Renal cortex interstitium (tissue), 11 donors: ENCODE data around the gene TTC7B. TPM values are rescaled to one million over a fixed set of nuclear protein-coding genes. Genes with fewer than 3 reads are reported as not detected.
A peak's percentile ranks its signal among the peaks of the same experiment; 100 is the strongest.

Experiments used
- DNase-seq, 11 donors: peaks; one replicate each; pipeline ENCODE4 v3.0.0-alpha.2; 2013; ENCODE audit warnings: low read depth in 9 of 11, low spot score in 4 of 11; ENCODE audit errors: extremely low read depth in 1 of 11
- polyA plus RNA-seq, 3 donors: library from polyadenylated mRNA; unstranded; fragments of 120-200 nt; gene quantifications; one replicate each; pipeline ENCODE4 v1.2.1, GENCODE V29; 2013; ENCODE audit not compliant: insufficient read length in 3 of 3

The TTC7B gene
- polyA plus RNA-seq, 3 donors = 38.2 to 46.1 (median 44.1) TPM

DNA sequence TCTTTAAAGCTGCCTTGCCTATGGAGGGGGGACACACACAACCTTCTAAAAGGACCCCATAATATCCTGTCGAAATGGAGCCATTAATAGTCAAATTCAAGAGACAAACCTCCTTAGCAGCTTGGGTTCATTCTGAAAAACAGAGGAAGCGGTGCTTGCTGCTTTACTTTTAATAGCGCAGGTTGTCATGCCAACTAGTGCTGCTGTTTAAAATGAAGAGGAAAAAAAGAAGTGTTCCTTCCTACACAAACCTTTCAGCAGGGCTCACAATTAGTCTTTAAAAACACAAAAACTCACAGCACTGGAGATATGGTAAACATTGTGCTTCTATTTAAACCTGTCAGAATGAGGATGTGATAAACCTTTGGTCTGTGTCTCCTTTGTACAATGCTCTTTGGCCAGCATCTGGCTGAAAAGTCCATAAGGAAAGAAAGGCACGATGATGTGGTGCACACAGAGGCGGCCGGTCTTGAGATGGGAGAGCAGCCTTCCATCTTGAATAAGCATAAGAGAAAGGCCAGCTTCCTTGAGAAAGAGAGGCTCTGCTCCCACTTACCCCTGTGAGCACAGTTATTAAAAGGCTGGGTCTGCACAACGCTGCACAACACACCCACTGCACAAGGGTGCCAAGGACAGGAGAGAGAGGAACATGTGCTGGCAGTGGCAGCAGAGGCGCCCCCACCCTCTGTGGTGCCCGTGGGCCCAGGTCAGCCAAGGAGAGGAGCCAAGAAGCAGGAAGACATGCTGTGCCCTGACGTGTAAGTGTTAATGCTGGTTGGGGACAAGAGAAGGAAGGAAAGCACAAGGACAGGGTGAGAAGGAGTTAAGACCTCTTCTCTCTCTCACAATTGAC is 144.6 kb downstream of the TTC7B start:
- no peak for DNase-seq

- no peak for DNase-seq
Observed at GRCh38 chr14:90669731-90670130, 146.5 kb downstream of the TTC7B start.

DNA sequence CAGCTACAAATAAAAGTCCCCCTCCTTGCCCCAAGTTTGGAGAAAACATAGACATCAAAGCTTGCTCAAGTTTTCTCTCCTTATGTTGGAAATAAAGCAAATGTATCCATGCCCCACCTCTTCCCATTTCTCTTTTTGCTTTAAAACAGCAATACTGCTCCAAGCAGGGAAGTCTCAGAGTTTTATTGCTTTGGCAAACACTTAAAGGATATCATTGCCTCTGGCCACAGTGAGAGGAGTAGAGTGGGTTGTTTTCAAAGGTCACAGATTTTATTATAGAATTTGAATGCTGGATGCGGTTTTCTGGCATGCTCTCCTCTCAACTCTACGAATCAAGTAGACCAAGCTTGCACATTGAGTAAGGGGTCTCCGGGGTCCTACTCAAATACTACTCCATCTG is 149.7 kb downstream of the TTC7B start:
- peak in 6 of 11 donors; percentile 19 to 63 (median 40) for DNase-seq

DNA sequence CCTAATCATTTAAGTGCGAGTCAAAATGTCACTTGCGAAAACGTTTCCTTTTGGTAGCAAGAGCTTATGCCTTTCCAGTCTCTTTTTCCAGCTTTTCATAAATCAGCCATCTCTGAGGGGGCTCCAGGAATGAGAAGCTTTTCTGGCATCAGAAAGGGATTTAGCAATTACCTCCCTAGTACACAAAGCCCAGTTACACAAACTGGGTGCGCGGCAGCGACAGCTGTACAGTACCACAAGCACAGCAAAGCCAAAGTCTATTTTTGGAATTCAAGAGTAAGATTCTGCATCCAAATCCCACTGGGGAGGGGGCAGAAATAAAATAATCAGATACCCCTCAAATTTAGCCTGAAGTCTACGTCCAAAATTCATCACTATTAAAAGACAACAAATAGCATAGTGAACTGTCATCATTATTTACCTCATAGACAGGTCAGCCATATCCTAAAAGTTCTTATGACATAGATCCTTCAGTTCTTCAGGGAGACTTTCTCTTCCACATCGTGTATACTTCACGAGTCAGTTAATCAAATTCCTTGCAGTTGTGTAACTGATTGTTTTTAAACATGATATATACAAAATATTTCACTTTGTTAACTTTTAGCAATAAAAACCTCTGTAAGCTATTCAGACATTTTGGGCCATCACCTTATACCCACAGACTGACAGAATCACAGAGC is 150.8 kb downstream of the TTC7B start:
- no peak for DNase-seq

DNA sequence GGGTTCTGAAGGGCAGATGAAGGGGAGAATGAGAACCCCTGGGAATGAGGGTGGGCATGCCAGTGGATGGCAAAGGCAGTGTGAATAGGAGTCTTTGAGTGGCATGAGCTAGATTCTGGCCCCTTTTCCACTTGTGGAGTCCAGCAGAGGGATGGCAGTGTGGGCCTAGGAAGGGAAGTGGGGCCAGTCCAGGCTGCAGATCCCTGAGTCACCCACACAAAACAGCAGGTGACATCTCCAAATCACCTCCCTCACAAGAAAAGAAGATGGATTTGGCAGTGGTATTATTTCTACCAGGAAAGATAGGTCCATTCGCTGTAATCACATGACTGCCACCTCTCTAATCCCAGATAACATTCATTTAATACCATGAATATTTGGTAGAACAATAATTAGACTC is 151.3 kb downstream of the TTC7B start:
- DNase-seq = no peak

DNA sequence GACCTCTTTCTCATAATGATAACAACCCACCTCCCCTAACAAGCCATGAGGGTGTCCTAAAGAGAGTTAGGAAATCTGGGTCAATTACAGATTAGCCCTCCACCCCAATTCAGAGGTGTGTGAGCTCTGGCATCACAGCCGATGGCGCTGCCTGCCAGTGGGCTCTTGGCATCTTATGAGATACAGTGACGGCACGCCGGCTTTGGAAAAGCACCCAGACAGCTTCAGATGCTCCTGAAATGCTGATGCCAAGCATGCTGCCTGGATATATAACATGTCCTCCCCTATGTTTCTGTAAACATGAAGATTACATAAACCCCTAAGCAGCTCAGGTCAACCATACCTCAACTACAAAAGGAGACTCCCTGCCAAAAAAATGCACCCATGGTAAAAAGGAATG is 152.6 kb downstream of the TTC7B start:
- DNase-seq = no peak

- no peak for DNase-seq
Observed at GRCh38 chr14:90663140-90663539, 153.1 kb downstream of the TTC7B start.

- peak in 2 of 11 donors; percentile 47 to 54 for DNase-seq
Observed at GRCh38 chr14:90661866-90662265, 154.4 kb downstream of the TTC7B start.

GRCh38 chr14:90660865-90661570 is 155.2 kb downstream of the TTC7B start:
- no peak for DNase-seq

- DNase-seq = no peak
Observed at GRCh38 chr14:90659156-90659555, 157.1 kb downstream of the TTC7B start.

GRCh38 chr14:90658541-90658967 is 157.7 kb downstream of the TTC7B start:
- DNase-seq = no peak

- no peak for DNase-seq
Observed at GRCh38 chr14:90656973-90657372, 159.3 kb downstream of the TTC7B start.

DNA sequence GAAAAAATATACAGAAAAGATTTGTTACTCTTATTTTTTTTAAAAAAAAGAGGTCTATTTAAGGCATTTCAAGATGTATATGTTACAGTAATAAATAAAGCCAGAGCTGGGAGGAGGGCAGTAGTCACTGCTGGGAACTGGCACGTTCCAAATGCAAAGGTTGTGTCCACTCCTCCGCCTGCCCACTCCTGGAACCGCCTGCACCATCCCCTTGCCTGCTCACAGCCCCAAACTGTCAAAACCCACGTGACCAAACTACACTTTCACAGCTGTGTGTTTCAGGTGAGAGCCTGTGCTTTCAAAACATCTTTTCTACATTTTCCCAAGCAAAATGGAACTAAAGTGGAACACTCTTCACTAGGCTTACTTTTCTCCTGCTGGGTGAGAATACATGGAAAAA is 160.4 kb downstream of the TTC7B start:
- no peak for DNase-seq

DNA sequence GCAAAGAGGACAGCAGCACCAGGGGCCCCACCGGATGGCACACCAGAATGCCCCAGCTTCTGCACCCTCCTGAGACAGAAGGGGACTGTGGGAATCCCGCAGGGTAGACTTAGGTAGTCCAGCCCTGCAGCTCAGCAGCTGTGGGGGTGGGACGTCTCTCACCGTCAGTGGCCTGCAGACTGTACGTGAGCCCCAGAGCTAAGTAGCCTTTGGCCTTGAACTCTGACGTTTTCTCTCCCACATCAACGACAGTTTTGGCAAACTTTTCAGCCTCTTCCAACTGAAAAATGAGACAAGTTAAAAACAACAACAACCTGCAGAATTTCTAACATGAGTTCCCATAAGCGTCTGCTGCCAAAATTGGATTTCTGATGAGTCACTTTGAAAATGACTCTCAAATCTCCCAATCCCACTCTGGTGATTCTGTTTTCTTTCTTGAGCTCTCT is 161.4 kb downstream of the TTC7B start:
- DNase-seq = no peak

GRCh38 chr14:90652626-90653025 is 163.6 kb downstream of the TTC7B start:
- DNase-seq = no peak

- DNase-seq = no peak
Observed at GRCh38 chr14:90651976-90652560, 164.2 kb downstream of the TTC7B start.

- no peak for DNase-seq
Observed at GRCh38 chr14:90651271-90651804, 164.9 kb downstream of the TTC7B start.

DNA sequence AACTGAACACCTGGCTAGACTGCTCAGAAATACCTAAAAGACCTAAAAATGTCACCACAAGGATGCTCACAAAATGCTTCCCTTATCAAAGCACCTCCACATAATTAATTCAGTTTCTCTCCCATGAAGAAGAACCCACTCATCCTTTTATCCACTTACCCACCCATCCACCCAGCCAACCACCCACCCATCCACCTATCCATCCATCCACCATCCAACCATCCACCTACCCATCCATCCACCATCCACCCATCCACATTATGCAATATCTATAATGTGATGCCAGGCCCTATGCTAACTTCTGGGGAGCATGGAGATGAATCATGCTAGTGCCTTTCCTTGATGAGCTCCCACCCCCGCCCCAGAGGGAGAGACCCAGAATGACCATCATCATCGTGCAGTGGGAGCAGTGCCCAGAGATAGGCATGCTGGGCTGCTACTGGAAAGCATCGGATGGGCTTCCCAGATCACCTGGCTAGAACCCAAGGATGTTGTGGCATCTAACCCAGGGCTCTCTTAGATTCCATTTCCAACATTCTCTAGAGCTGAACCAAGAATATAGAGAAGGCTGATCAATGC is 166.6 kb downstream of the TTC7B start:
- DNase-seq = no peak

DNA sequence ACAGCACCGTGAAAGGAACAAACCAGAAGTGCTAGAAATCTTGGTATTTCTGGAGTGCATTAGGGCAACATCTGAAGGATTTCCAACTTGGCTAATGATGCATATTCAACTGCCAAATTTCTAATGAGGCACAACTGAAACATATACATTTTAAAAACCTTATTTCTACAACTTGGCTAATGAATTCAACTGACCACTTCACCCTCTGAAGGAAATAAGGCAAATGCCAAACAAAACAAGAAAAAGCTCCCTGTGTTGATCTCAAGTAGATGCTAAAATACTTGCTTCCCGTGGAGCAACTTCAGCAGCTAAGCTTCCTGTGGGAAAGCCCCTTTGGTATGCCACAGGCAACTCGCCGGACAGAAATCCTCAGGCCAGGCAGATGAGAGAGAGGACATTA is 167.1 kb downstream of the TTC7B start:
- no peak for DNase-seq
